Stimulated activated CD8-positive, alpha-beta memory T cell treated with anti-CD3 and anti-CD28 coated beads, Interleukin-2, amount 100 ng/mL, for 1 hour (primary cell): ENCODE results near the gene MEIKIN.
"Not testable (repeated sequence)": the region's sequence is repeated elsewhere in the genome, so short reads cannot be mapped to it uniquely, and the experiment has no call there.

Experiments used
- DNase-seq, 2 donors: peaks; one replicate each; pipeline ENCODE4 v3.0.0-alpha.2; 2020; ENCODE audit warnings: low read depth in 2 of 2

Gene MEIKIN

DNA sequence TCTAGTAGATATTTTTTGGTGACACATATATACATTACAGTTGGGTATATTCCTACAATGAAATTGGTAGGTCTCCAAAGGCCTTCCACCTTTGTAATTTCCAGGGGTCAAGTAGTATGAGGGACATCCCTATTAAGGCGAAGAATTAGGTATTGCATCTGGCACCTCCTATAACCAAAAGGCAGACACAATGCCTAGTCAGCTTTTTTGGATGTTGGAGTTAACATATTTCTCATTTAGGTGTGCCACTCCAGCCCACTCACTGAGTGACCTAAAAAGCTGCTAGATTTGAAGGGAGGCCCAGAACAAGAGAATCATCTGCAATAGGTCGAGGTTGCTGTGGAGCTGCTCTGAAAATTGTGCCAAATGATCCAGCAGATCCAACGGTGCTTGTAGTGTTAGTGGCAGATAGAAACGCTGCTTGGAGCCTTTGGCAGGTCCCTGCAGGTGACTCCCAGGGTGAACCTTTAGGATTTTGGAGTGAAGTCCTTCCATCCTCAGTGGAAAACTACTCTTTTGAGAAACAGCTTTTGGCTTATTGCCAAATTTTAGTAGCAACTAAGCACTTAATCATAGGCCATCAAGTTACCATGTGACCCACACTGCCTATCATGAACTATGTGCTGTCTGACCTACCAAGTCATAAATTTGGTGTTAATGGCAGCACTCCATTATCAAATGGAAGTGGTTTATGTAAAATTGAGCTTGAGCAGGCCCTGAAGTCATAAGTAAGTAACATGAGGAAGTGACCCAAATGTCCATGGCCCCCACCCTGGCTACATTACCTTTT, 132.9 kb downstream of the MEIKIN start:
- DNase-seq: no peak

GRCh38 chr5:131810510-131811249, 134.8 kb downstream of the MEIKIN start:
- no peak for DNase-seq

- peak; percentile 96 to 97 for DNase-seq
Measured at GRCh38 chr5:131796793-131797693, 148.4 kb downstream of the MEIKIN start, which contains the start of gene FNIP1. FNIP1 (minus strand) TSS chr5:131797017; CDS start chr5:131796921, 96 bp downstream.

DNA sequence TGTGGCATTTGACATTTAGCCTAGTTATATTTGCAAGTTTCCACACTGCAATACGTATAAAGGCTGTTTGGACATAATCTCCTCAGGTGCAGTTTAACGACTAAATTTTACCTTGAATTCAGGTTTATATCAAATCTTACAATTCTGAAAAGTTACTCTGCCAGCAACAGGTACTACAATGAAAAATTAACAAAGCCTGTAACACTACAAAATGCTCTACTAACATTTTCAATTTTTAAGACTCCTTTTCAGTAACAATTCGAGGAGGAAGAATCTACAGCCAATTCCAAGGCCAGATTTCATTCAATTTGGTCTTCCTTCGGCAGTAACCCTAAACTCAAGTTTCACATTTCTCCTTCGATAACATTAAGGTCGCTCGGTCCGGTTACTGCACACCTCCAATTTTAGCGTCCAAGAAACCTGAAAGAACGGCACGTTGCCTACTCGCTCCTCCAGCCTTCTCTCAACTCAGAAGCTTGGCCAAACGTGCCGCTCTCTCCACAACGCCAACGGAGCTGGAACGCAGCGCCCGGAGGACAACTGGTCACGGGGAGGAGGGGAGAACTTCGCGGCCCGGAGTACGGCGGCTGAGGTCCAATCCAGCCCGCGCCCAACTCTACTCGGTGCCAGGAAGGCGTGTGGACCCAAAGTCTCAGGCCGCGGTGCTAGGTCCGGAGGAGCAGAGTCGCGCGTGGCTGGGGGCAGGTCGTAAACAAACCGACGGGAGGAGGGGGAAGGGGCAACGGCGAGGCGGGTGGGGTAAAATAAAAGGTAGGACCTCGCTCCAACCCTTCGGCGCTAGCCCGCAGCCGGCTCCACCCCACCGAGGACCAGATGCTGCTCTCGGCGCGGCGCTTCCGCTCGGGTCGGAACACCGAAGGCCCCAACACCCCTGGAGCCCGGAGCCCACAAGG, 149.3 kb downstream of the MEIKIN start:
- DNase-seq: peak in 1 of 2 donors; percentile 4

- no peak for DNase-seq
Measured at GRCh38 chr5:131795228-131795627, 150.2 kb downstream of the MEIKIN start.

- DNase-seq: no peak
Measured at GRCh38 chr5:131794586-131794985, 150.9 kb downstream of the MEIKIN start.

- no peak for DNase-seq
Measured at GRCh38 chr5:131792896-131793295, 152.6 kb downstream of the MEIKIN start.

GRCh38 chr5:131791866-131792265, 153.6 kb downstream of the MEIKIN start:
- DNase-seq: no peak

- no peak for DNase-seq
Measured at GRCh38 chr5:131790550-131790949, 154.9 kb downstream of the MEIKIN start.

GRCh38 chr5:131789765-131790164, 155.7 kb downstream of the MEIKIN start:
- no peak for DNase-seq

DNA sequence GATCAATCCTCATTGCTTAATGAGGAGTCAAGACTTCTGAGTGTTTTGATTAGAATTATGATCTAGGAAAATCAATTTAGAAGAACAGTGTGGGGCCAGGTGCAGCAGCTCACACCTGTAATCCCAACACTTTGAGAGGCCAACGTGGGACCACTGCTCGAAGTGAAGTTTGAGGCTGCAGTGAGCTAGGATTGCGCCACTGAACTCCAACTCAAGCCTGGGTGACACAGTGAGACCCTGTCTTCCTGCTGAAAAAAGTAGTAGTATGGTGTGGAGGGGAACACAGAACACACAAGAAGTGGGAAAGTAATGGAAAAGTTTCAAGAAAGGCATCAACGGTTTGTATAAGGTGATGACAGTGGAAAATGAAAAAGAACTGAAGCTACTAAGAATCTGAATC, 157.7 kb downstream of the MEIKIN start:
- no peak for DNase-seq

- no peak for DNase-seq
Measured at GRCh38 chr5:131786900-131787692, 158.4 kb downstream of the MEIKIN start.

DNA sequence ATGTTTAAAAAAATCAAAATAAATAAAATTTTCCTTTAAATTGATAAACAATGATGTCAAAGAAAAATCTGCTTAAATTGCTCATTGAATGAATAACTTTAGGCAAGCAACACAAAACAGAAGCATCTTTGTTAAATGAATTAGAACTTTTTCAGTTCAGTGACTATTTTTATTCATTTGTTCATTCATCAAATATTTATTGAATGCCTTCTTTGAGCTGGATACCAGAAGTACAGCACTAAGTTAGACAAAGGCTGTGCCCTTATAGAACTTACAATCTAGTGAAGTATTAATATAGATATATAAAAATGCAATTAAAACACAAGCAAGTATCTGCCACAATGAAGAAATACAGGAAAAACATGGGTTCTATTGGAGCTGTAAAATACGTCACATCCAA, 159.4 kb downstream of the MEIKIN start:
- no peak for DNase-seq

- DNase-seq: no peak
Measured at GRCh38 chr5:131783874-131784273, 161.6 kb downstream of the MEIKIN start.

DNA sequence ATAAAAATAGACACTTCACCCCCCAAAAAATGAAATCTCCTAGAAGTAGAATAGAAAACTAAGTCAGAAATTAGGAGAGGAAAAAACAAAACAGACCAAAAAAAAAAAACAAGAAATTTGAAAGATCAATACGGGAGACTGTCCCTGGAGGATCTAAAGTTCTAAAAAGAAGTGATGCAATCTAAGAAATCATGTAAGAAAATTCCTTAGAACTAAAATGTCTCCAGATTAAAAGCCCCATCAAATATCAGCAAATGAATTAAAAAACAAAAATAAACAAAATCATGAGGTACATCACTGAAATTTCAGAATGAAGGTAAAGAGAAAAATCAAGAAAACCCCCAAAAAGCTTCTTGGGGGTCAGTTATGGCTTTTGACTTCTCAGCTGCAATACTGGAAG, 162.1 kb downstream of the MEIKIN start:
- no peak for DNase-seq

- no peak for DNase-seq
Measured at GRCh38 chr5:131782717-131783116, 162.7 kb downstream of the MEIKIN start.

DNA sequence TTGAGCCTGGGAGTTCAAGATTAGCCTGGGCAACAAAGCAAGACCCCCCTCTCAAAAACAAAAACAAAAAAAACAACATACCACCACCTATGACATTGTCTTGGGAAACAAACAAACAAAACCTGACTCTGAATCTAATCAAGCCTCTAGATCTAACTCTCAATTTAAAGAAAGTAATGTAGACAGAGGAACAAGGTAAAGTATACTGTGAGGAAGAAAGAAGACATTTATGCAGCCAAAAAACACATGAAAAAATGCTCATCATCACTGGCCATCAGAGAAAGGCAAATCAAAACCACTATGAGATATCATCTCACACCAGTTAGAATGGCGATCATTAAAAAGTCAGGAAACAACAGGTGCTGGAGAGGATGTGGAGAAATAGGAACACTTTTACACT, 167.3 kb downstream of the MEIKIN start:
- DNase-seq: not testable (repeated sequence)

- DNase-seq: no peak
Measured at GRCh38 chr5:131776450-131776849, 169.0 kb downstream of the MEIKIN start.

- no peak for DNase-seq
Measured at GRCh38 chr5:131774652-131775367, 170.7 kb downstream of the MEIKIN start.
